AG04450 (cell line): Measurements from ENCODE around the gene SPATA20. TPM values are rescaled to one million over a fixed set of nuclear protein-coding genes. Genes with fewer than 3 reads are reported as not detected.

Experiments
- CTCF ChIA-PET: fragments of 300-600, 350-600 bp; formaldehyde crosslinking; extraction: SDS; loops from one replicate; lab custom pipeline; 2022; ENCODE audit warnings: antibody characterized with exemption, inconsistent platforms; lab: Charles Lee
- POLR2A ChIA-PET: fragments of 350-600 bp; formaldehyde crosslinking; extraction: SDS; loops from one replicate; lab custom pipeline; 2021; ENCODE audit warnings: antibody characterized with exemption, inconsistent platforms; lab: Yijun Ruan, JAX
- DNase-seq: peaks from one replicate; pipeline ENCODE4 v3.0.0-alpha.2; 2011; ENCODE audit warnings: low read depth, low spot score
- H3K27ac ChIP-seq: one replicate; pipeline ENCODE4 v1.5.1; 2012; ENCODE audit warnings: low read depth, low read length, control low read depth
- H3K27me3 ChIP-seq: one replicate; pipeline ENCODE4 v1.6.0; 2012; ENCODE audit warnings: low read length; ENCODE audit not compliant: control insufficient read depth, insufficient read depth
- H3K4me3 ChIP-seq: 2 replicates; pipeline ENCODE4 v1.5.1; 2011; ENCODE audit warnings: mild to moderate bottlenecking, low read depth, low read length, control low read depth
- H3K9me3 ChIP-seq: 2 replicates; pipeline ENCODE4 v1.5.1; 2012; ENCODE audit warnings: low read length; ENCODE audit not compliant: control insufficient read depth, insufficient read depth
- polyA plus RNA-seq: library from polyadenylated mRNA; depleted of rRNA; stranded (reverse); fragments of >200 nt; gene quantifications from 2 replicates; pipeline ENCODE4 v1.2.3, GENCODE V29; 2011
- TF ChIP-seq, protein P1 (sequence below): IDR thresholded peaks from 2 replicates; pipeline ENCODE4 v1.5.1; 2011; ENCODE audit warnings: low read depth, low read length, control low read depth, inconsistent platforms

The SPATA20 gene
- polyA plus RNA-seq, 1 experiment, result 17.1 TPM

DNA sequence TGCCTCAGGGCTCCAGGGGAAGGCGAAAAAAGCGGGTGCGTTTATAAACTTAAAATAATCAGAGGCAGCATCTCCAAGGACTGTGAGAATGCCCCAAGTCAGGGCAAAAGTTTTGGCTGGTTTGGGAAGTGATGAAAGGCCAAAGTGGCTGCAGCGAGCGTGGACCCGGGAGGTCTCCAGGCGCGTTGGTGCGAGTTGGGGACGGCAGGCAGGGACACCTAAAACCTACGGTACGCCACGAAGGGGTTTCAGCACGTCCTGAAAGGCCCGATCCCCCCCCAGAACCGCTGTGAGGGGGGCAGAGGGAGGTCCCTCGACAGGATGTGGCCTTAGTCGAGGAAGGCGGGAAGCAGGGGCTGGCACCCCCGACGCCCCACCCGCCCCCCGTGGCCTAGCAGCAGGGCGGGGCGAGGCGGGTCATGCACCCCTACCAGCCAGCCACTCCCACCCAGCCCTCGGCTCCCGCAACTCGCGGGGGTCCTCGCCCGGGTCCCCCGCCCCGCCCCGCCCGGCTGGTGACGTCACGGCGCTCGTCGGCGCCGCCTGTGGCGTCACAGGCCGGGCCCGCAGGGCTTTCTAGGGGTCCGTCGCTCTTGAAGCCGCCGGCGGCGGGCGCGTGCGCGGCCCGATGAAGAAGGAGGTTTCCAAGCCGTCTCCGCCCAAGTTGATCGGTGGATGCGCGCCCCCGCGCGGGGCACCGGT lies 39.0 kb upstream of the SPATA20 start, which contains the start of gene MYCBPAP:
TSS of gene MYCBPAP (plus strand) at position 569 of the 702 bp plus-strand sequence. CDS start 236 bp downstream, outside the sequence.
- Histone ChIP-seq H3K9me3 (no peaks in the 10 kb centered on the region; the same call in 1 of the 2 replicates), H3K4me3 (peak within 1 kb of the TSS; percentile 49), H3K27me3 (peaks cover 6% of the 10 kb centered on the region), H3K27ac (peak within 1 kb of the TSS; percentile 11)
- CTCF ChIA-PET, result no interaction called here
- POLR2A ChIA-PET, result no interaction called here
- TF ChIP-seq, protein P1, sequence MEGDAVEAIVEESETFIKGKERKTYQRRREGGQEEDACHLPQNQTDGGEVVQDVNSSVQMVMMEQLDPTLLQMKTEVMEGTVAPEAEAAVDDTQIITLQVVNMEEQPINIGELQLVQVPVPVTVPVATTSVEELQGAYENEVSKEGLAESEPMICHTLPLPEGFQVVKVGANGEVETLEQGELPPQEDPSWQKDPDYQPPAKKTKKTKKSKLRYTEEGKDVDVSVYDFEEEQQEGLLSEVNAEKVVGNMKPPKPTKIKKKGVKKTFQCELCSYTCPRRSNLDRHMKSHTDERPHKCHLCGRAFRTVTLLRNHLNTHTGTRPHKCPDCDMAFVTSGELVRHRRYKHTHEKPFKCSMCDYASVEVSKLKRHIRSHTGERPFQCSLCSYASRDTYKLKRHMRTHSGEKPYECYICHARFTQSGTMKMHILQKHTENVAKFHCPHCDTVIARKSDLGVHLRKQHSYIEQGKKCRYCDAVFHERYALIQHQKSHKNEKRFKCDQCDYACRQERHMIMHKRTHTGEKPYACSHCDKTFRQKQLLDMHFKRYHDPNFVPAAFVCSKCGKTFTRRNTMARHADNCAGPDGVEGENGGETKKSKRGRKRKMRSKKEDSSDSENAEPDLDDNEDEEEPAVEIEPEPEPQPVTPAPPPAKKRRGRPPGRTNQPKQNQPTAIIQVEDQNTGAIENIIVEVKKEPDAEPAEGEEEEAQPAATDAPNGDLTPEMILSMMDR, result 0 out of 2 replicates have a peak, but pooled peaks have one; percentile 6
- DNase-seq, result peak; percentile 16

DNA sequence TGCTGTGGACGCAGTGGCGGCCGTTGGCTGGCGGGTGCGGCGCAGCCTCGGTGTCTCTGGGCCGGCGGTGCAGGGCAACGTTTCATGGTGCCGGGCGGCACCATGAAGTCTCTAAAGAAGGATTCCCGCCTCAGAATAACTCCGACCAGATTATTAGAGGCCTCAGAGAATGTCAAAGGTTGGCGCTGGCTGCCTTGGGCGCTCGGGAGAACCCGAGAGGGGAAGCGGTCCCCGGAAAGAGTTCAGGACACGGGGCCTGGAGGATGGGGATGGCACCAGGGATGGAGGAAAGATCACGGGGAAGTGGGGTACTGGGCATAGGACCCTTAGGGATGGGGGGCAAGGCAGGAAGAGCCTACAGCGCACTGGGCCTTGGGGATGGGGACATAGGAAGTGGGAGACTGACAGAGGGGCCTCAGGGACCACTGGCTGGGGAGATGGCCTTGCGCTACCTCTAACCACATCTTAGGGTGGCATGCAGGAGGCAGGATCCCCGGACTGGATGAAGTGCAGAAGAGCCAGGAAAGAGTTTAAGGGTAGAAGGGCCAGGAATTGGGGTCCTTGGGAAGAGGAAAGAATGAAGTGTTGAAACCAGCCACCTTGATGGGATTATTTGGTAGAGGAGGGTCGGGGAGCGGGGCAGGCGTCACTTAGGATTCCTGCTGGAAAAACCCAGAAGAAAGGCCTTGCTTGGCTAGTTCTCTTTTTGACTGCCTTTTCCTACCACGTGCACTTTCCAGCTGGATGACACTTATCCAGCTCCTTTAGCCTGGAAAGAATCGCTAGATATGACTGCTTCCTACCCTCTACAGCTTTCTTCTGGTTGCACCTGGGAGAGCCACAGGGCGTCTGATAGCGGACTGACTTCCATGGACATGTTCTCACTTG lies 38.2 kb upstream of the SPATA20 start:
- H3K27ac ChIP-seq, result no peak overlapping the region
- peaks cover 6% of the 10 kb centered on the region for H3K27me3 ChIP-seq
- TF ChIP-seq, protein P1, result no peak
- H3K4me3 ChIP-seq, result peak overlapping the region; percentile 49
- no peaks in the 10 kb centered on the region; the same call in 1 of the 2 replicates for H3K9me3 ChIP-seq
- CTCF ChIA-PET, result interaction anchor here (0.9 to 1.5 kb wide), 2 partner anchors 30 to 274 kb away, joined by 4 read pairs; no protein-coding TSS in a partner anchor
- POLR2A ChIA-PET, result no interaction called here
- DNase-seq, result no peak

DNA sequence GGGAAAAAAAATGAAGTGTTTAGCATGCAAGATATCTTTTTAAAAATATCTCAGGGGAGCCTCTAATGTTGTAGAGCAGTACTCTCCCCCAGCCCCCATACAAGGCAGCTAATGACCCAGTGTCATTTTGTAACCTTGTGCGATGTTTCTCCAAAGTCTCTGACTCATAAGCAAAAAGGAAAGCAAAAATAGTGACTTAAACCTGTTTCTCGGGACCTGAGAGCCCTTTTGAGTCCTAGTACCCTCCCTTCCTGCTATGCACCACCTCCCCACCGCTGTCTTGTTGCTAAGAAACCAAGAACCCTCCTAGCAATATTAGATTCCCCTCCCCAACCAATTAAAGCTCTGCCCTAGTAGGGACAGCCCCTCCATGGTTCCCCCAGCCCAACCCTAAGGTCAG lies 35.9 kb upstream of the SPATA20 start:
- POLR2A ChIA-PET, result no interaction called here

DNA sequence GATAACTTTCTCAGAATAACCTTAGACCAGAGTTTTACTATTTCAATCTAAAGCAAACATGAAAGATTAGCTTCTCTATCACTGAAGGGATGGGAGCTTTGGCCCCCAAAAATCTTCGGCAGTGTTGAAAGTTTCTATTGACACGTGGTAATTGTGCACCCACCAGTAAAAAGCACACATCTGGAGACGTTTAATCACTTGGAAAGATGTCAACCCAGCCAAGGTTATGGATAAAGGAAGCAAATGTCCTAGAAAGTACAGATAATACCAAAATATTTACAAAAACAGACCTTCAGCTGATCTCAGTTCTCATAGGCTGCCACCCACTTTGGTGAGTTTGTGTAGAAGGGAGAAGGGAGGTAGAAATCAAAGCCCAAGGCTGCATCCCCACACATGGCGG lies 33.5 kb upstream of the SPATA20 start:
- Histone ChIP-seq H3K9me3 (no peaks in the 10 kb centered on the region; the same call in 1 of the 2 replicates), H3K27me3 (peaks cover 8% of the 10 kb centered on the region), H3K4me3 (no peak overlapping the region), H3K27ac (no peak overlapping the region)
- ChIA-PET POLR2A (no interaction called here), CTCF (interaction anchor here (2.0 kb wide), 1 partner anchor 12 kb away, joined by 5 read pairs; no protein-coding TSS in a partner anchor)
- DNase-seq, result no peak
- TF ChIP-seq, protein P1, result no peak

More for the DNA sequence above, 35.9 kb upstream of the SPATA20 start:
- no peaks in the 10 kb centered on the region; the same call in 1 of the 2 replicates for H3K9me3 ChIP-seq
- H3K4me3 ChIP-seq, result no peak overlapping the region
- no peak for DNase-seq
- H3K27ac ChIP-seq, result no peak overlapping the region
- CTCF ChIA-PET, result interaction anchor here (2.3 kb wide), 1 partner anchor 32 kb away, joined by 11 read pairs; the partner anchor contains the start of gene RSAD1
- TF ChIP-seq, protein P1, result no peak
- H3K27me3 ChIP-seq, result peaks cover 4% of the 10 kb centered on the region
